ENCODE results near the gene GRAMD2B. TPM values are rescaled to one million over a fixed set of nuclear protein-coding genes. Genes with fewer than 3 reads are reported as not detected.

The GRAMD2B gene
- total RNA-seq, 1 experiment from 2014 or later = 4.1 TPM

- ChIA-PET POLR2A (no interaction called here), CTCF (no interaction called here)
- intact Hi-C loops (cut with micrococcal nuclease; ENCODE audit: unreplicated experiment) (no loop called here), in situ Hi-C loops (cut with HindIII; ENCODE audit: low pct_unique_long_range_greater_than_20kb, low sequenced_read_pairs) (no loop called here)
- no TSS peak for BruUV-seq (replicated peaks)
- DNase-seq (ENCODE audit: low read depth, low spot score) (no peak), ATAC-seq (no peak)
- Histone ChIP-seq H3K4me1 (ENCODE audit: control insufficient read depth, insufficient read depth, low read length) (no peaks in the 10 kb centered on the region), H3K4me3 (ENCODE audit: low read depth in 2 of 2, low read length in 2 of 2) (no peak overlapping the region), H3K27me3 (ENCODE audit: control insufficient read depth, insufficient read depth, low read length) (no peaks in the 10 kb centered on the region), H3K9me3 (ENCODE audit: control insufficient read depth, insufficient read depth, low read depth, low read length) (no peaks in the 10 kb centered on the region), H3K36me3 (ENCODE audit: control insufficient read depth, insufficient read depth, low read length) (no peaks in the 10 kb centered on the region), H3K27ac (ENCODE audit: low read length) (no peak overlapping the region)
- no peak for TF ChIP-seq CTCF (IDR thresholded peaks at IDR 0.05)
- no peak for TF ChIP-seq POLR2AphosphoS5 (IDR thresholded peaks at IDR 0.05; ENCODE audit: low read depth, low read length)
- no peak for TF ChIP-seq REST (IDR thresholded peaks at IDR 0.05; ENCODE audit: insufficient read depth in 1 of 2, low read depth in 2 of 2, low read length in 1 of 2)
Measured at GRCh38 chr5:126413856-126414255, 9.4 kb upstream of the GRAMD2B start.

- DNase-seq (ENCODE audit: low read depth, low spot score) (no peak), ATAC-seq (no peak)
- no peaks in the 10 kb centered on the region for H3K36me3 ChIP-seq (ENCODE audit: control insufficient read depth, insufficient read depth, low read length)
- TF ChIP-seq TCF7L2 (IDR thresholded peaks at IDR 0.05; ENCODE audit: low read depth, low read length) (no peak), REST (IDR thresholded peaks at IDR 0.05; ENCODE audit: insufficient read depth in 1 of 2, low read depth in 2 of 2, low read length in 1 of 2) (no peak), POLR2AphosphoS5 (IDR thresholded peaks at IDR 0.05; ENCODE audit: low read depth, low read length) (no peak), CTCF (IDR thresholded peaks at IDR 0.05) (no peak), SIN3A (IDR thresholded peaks at IDR 0.05; ENCODE audit: borderline replicate concordance, insufficient read depth, low read depth, low read length) (no peak)
- BruUV-seq (replicated peaks) = no TSS peak
- in situ Hi-C loops (cut with HindIII; ENCODE audit: low pct_unique_long_range_greater_than_20kb, low sequenced_read_pairs) (no loop called here), intact Hi-C loops (cut with micrococcal nuclease; ENCODE audit: unreplicated experiment) (no loop called here)
- no peaks in the 10 kb centered on the region for H3K4me1 ChIP-seq (ENCODE audit: control insufficient read depth, insufficient read depth, low read length)
- H3K4me3 ChIP-seq (ENCODE audit: low read depth in 2 of 2, low read length in 2 of 2) = no peak overlapping the region
- no peaks in the 10 kb centered on the region for H3K9me3 ChIP-seq (ENCODE audit: control insufficient read depth, insufficient read depth, low read depth, low read length)
- CTCF ChIA-PET = no interaction called here
- no peaks in the 10 kb centered on the region for H3K27me3 ChIP-seq (ENCODE audit: control insufficient read depth, insufficient read depth, low read length)
- POLR2A ChIA-PET = no interaction called here
- H3K27ac ChIP-seq (ENCODE audit: low read length) = no peak overlapping the region
Measured at GRCh38 chr5:126414874-126415502, 8.2 kb upstream of the GRAMD2B start.
